COLO829 (cell line): ENCODE measurements around the gene MGAT4D.
A peak's percentile ranks its signal among the peaks of the same experiment; 100 is the strongest.
"Not testable (repeated sequence)": the region's sequence is repeated elsewhere in the genome, so short reads cannot be mapped to it uniquely, and the experiment has no call there.

Experiments
- DNase-seq: peaks from one replicate; pipeline ENCODE4 v3.0.0; 2012; ENCODE audit warnings: low spot score

The MGAT4D gene

GRCh38 chr4:140439644-140440142 is 58.4 kb downstream of the MGAT4D start:
- DNase-seq, result no peak

- DNase-seq, result no peak
Observed at GRCh38 chr4:140427919-140428471, 70.1 kb downstream of the MGAT4D start.

GRCh38 chr4:140427106-140427918 is 70.8 kb downstream of the MGAT4D start, which contains the start of gene CLGN:
CLGN (minus strand) TSS chr4:140427648; CDS start chr4:140413078, 14,570 bp downstream.
- DNase-seq, result peak; percentile 21

GRCh38 chr4:140426610-140427105 is 71.4 kb downstream of the MGAT4D start:
- no peak for DNase-seq

- no peak for DNase-seq
Observed at GRCh38 chr4:140423106-140423505, 75.0 kb downstream of the MGAT4D start.

GRCh38 chr4:140413130-140413969 is 84.7 kb downstream of the MGAT4D start:
- DNase-seq, result not testable (repeated sequence)

- no peak for DNase-seq
Observed at GRCh38 chr4:140408974-140409373, 89.1 kb downstream of the MGAT4D start.

- DNase-seq, result no peak
Observed at GRCh38 chr4:140406292-140406691, 91.8 kb downstream of the MGAT4D start.

- no peak for DNase-seq
Observed at GRCh38 chr4:140400111-140400510, 98.0 kb downstream of the MGAT4D start.

GRCh38 chr4:140395668-140396067 is 102.4 kb downstream of the MGAT4D start:
- no peak for DNase-seq
